ENCODE measurements around the gene PGF. TPM values are rescaled to one million over a fixed set of nuclear protein-coding genes. Genes with fewer than 3 reads are reported as not detected.

Gene PGF
- total RNA-seq, 1 donor from 2014 or later = 4.7 TPM

DNA sequence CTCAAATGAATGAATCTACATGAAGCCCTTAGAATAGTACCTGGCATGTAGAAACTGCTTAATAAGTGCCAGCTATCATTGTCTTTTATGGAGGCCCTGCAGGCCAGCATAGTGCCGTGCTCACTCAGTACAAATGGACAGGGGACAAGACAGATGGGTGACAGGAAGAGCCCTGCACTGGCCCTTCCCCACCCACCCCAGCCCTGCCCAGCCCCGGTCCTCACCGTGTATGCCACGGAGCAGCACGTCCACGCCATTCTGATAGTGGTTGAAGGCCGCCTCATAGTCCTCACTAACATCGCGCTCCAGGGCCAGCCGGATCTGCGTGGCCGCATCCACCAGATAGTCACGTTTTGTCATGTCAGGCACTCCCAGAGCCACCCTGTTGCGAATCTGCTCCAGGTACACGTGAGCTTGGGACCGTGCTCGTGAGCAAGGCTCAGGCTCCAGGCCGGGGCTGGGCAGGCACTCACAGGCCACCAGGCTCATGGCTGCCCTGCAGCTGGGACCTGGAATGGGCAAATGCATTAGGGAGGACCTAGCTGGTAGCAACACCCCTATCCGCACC lies 34.3 kb downstream of the PGF start:
- no peak for ATAC-seq
- H3K9me3 ChIP-seq = no peaks in the 10 kb centered on the region
- no peak for DNase-seq
- no peak overlapping the region for H3K27ac ChIP-seq
- intact Hi-C loops (cut with DNase I) = no loop called here
- TF ChIP-seq, protein P1, sequence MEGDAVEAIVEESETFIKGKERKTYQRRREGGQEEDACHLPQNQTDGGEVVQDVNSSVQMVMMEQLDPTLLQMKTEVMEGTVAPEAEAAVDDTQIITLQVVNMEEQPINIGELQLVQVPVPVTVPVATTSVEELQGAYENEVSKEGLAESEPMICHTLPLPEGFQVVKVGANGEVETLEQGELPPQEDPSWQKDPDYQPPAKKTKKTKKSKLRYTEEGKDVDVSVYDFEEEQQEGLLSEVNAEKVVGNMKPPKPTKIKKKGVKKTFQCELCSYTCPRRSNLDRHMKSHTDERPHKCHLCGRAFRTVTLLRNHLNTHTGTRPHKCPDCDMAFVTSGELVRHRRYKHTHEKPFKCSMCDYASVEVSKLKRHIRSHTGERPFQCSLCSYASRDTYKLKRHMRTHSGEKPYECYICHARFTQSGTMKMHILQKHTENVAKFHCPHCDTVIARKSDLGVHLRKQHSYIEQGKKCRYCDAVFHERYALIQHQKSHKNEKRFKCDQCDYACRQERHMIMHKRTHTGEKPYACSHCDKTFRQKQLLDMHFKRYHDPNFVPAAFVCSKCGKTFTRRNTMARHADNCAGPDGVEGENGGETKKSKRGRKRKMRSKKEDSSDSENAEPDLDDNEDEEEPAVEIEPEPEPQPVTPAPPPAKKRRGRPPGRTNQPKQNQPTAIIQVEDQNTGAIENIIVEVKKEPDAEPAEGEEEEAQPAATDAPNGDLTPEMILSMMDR (IDR thresholded peaks at IDR 0.05) = no peak
- H3K36me3 ChIP-seq = no peaks in the 10 kb centered on the region
- no peaks in the 10 kb centered on the region for H3K27me3 ChIP-seq
- H3K4me1 ChIP-seq = peaks cover 9% of the 10 kb centered on the region
- no peak overlapping the region for H3K4me3 ChIP-seq

DNA sequence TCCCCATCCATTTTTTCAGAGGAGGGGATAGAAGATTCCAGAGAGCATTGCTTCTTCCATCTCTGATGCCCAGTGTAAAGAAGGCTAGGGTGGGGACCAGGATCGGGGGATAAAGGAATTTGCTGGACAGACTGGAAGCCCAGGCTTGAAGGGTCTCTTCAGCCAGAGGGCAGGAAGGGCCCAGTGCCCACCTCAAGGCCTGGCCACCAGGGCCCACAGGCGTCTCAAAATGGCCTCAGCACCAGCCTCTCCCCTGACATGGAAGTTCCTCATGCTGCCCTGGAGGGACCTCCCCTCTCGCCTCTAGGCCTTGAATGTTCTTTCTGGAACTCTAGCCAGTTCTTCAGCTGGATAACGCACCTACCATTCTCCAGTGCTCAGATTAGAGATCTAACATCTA lies 35.1 kb downstream of the PGF start:
- Histone ChIP-seq H3K27ac (no peak overlapping the region), H3K4me3 (no peak overlapping the region), H3K36me3 (no peaks in the 10 kb centered on the region), H3K4me1 (peaks cover 9% of the 10 kb centered on the region), H3K27me3 (no peaks in the 10 kb centered on the region), H3K9me3 (no peaks in the 10 kb centered on the region)
- intact Hi-C loops (cut with DNase I) = no loop called here
- TF ChIP-seq, protein P1 (IDR thresholded peaks at IDR 0.05) = no peak
- ATAC-seq = no peak
- no peak for DNase-seq

DNA sequence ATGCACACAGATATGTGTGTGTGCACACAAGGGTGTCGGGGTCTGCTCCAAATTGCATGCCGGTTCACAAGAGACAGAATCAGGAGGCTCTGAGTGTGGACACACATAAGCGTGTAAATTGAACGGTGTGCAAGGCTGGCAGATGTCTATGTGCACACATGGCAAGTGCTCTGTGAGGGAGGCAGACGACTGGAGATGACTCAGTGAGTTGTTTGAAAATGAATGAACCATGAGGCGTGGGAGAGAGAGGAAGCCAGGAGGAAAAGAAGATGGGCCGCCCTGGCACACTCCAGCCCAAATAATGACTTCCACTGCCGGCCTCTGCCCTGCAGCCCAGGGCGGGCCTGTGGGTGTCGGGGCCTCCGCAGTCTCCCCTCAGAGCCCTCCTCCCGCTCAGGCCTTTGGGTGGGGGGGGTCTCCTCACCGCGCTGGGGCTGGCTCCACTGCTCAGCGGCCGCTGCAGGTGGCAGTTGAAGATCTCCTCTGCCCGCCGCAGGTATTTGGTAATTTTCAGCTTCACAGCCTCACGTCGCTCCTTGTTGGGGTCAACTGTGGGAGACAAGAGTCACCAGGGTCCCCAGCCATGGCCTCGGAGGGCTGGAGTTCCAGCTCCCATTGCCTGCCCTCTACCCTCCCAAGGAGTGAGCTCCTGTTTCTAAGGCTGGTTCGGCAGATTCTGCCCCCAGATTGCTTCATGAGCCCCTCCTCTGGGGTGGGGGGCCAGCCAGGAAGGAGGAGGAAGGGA lies 35.8 kb downstream of the PGF start:
- no peak for ATAC-seq
- Histone ChIP-seq H3K27ac (no peak overlapping the region), H3K4me3 (no peak overlapping the region), H3K4me1 (peaks cover 9% of the 10 kb centered on the region), H3K27me3 (no peaks in the 10 kb centered on the region), H3K9me3 (no peaks in the 10 kb centered on the region), H3K36me3 (no peaks in the 10 kb centered on the region)
- intact Hi-C loops (cut with DNase I) = loop anchor here (10.0 kb wide), 1 partner anchor 165 kb away; no protein-coding TSS in a partner anchor
- no peak for DNase-seq
- TF ChIP-seq, protein P1 (IDR thresholded peaks at IDR 0.05) = no peak

DNA sequence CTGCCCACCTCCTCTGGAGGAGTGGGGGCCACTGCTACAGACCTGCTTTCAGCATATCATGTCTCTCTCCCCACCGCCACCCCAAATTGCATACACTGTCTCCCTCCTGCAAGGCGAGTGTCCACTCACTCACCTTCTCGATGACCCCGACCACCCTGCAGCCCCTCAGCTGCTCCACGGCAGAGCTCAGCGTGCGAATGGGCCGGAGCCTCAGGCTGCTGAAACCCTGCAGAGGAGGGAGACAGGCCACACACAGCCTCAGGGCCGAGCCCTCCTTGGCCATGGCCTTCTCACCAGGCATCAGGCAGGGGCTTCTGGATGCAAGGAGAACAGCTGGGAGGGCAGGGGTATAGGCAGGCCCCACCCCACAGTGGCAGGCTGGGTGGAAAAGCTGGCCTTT lies 37.0 kb downstream of the PGF start:
- Histone ChIP-seq H3K4me3 (no peak overlapping the region), H3K36me3 (no peaks in the 10 kb centered on the region), H3K9me3 (no peaks in the 10 kb centered on the region), H3K27ac (peak overlapping the region; percentile 30), H3K27me3 (no peaks in the 10 kb centered on the region), H3K4me1 (peaks cover 14% of the 10 kb centered on the region)
- TF ChIP-seq, protein P1 (IDR thresholded peaks at IDR 0.05) = no peak
- DNase-seq (no peak), ATAC-seq (no peak)
- intact Hi-C loops (cut with DNase I) = loop anchor here (10.0 kb wide), 1 partner anchor 166 kb away; no protein-coding TSS in a partner anchor

DNA sequence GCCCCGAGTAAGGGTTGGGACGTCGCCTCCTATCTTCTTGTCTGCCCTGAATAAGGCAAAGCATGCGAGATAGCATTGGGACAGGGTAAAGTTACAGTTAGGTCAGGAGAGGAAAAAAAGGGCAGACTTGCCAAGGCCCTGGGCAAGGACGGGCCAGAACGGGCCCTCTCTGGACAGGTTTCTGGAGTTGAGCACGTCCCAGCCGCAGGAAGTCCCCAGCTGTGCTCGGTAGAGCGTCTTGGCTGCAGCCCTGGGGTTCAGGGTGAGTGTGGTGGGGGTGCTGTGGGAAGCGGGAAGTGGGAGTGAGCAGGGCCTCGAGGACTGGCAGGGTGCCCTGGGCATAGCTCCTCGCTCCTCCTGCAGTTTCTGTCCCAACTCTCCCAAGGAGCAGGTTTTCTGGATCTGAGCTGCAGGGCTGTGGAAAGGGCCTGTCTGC lies 37.7 kb downstream of the PGF start:
- Histone ChIP-seq H3K36me3 (no peaks in the 10 kb centered on the region), H3K9me3 (no peaks in the 10 kb centered on the region), H3K27me3 (no peaks in the 10 kb centered on the region), H3K27ac (no peak overlapping the region), H3K4me1 (peaks cover 10% of the 10 kb centered on the region), H3K4me3 (no peak overlapping the region)
- TF ChIP-seq, protein P1 (IDR thresholded peaks at IDR 0.05) = no peak
- DNase-seq (no peak), ATAC-seq (peak; percentile 36)
- intact Hi-C loops (cut with DNase I) = loop anchor here (10.0 kb wide), 1 partner anchor 167 kb away; no protein-coding TSS in a partner anchor

All from upper lobe of right lung (tissue), 1 donor.